ENCODE results near the gene TM7SF2. TPM values are rescaled to one million over a fixed set of nuclear protein-coding genes. Genes with fewer than 3 reads are reported as not detected.
"Not testable (repeated sequence)": the region's sequence is repeated elsewhere in the genome, so short reads cannot be mapped to it uniquely, and the experiment has no call there.

The TM7SF2 gene
- total RNA-seq, 1 experiment from 2014 or later, result 73.8 TPM

- Mint-ChIP-seq H3K27ac (ENCODE audit: unreplicated experiment) (no peak overlapping the region), H3K9me3 (ENCODE audit: unreplicated experiment) (no peaks in the 10 kb centered on the region), H3K4me3 (ENCODE audit: unreplicated experiment) (no peak overlapping the region), H3K4me1 (ENCODE audit: low read depth, unreplicated experiment) (no peaks in the 10 kb centered on the region), H3K36me3 (ENCODE audit: insufficient read depth, unreplicated experiment) (no peaks in the 10 kb centered on the region), H3K27me3 (ENCODE audit: insufficient read depth, unreplicated experiment) (no peaks in the 10 kb centered on the region)
- Histone ChIP-seq H3K27me3 (replicated peaks; ENCODE audit: control insufficient read depth, insufficient read depth, low read length) (no peaks in the 10 kb centered on the region; the same call in none of the 2 replicates), H3K4me3 (ENCODE audit: low read depth, low read length) (no peak overlapping the region), H3K4me1 (no peaks in the 10 kb centered on the region), H3K9me3 (peaks cover 11% of the 10 kb centered on the region; the same call in 1 of the 2 replicates), H3K36me3 (ENCODE audit: control insufficient read depth, insufficient read depth, low read length) (no peaks in the 10 kb centered on the region)
- TF ChIP-seq, protein P1, sequence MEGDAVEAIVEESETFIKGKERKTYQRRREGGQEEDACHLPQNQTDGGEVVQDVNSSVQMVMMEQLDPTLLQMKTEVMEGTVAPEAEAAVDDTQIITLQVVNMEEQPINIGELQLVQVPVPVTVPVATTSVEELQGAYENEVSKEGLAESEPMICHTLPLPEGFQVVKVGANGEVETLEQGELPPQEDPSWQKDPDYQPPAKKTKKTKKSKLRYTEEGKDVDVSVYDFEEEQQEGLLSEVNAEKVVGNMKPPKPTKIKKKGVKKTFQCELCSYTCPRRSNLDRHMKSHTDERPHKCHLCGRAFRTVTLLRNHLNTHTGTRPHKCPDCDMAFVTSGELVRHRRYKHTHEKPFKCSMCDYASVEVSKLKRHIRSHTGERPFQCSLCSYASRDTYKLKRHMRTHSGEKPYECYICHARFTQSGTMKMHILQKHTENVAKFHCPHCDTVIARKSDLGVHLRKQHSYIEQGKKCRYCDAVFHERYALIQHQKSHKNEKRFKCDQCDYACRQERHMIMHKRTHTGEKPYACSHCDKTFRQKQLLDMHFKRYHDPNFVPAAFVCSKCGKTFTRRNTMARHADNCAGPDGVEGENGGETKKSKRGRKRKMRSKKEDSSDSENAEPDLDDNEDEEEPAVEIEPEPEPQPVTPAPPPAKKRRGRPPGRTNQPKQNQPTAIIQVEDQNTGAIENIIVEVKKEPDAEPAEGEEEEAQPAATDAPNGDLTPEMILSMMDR (IDR thresholded peaks at IDR 0.05; ENCODE audit: insufficient read depth in 1 of 2, low read depth in 1 of 2, low read length in 1 of 2, severe bottlenecking in 1 of 2, unreplicated experiment in 1 of 2), result no peak
- POLR2A ChIA-PET, result no interaction called here
- BruUV-seq (replicated peaks), result no TSS peak
- intact Hi-C loops (cut with micrococcal nuclease; ENCODE audit: unreplicated experiment), result no loop called here
- DNase-seq, result peak in 1 of 2 experiments; percentile 11
- CTCF ChIA-PET, result interaction anchor here (0.6 to 1.6 kb wide), 2 partner anchors 12 to 15 kb away, joined by 4 to 5 read pairs; no protein-coding TSS in a partner anchor
Observed at GRCh38 chr11:65147352-65148075, 35.8 kb downstream of the TM7SF2 start.

DNA sequence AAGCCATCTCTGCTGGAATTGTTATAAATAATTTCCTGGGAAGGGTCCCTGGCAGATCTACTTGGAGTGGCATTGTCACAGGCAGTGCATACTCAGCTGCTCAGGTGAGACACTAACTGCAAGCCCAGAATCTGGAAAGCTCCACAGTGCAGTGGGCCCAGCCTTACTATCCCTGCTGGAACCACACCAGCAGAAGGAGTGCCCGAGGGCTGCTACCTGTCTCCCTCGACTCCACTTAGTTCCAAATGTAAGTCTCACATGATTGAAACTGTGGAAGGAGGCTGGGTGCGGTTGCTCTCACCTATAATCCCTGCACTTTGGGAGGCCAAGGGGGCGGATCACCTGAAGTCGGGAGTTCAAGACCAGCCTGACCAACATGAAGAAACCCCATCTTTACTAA lies 37.0 kb downstream of the TM7SF2 start:
- H3K4me3 ChIP-seq (ENCODE audit: low read depth, low read length), result no peak overlapping the region
- peaks cover 11% of the 10 kb centered on the region; the same call in 1 of the 2 replicates for H3K9me3 ChIP-seq
- Mint-ChIP-seq H3K9me3 (ENCODE audit: unreplicated experiment) (no peaks in the 10 kb centered on the region), H3K4me1 (ENCODE audit: low read depth, unreplicated experiment) (peaks cover 5% of the 10 kb centered on the region), H3K27ac (ENCODE audit: unreplicated experiment) (no peak overlapping the region), H3K36me3 (ENCODE audit: insufficient read depth, unreplicated experiment) (no peaks in the 10 kb centered on the region), H3K27me3 (ENCODE audit: insufficient read depth, unreplicated experiment) (no peaks in the 10 kb centered on the region), H3K4me3 (ENCODE audit: unreplicated experiment) (no peak overlapping the region)
- POLR2A ChIA-PET, result no interaction called here
- H3K27me3 ChIP-seq (replicated peaks; ENCODE audit: control insufficient read depth, insufficient read depth, low read length), result no peaks in the 10 kb centered on the region; the same call in none of the 2 replicates
- no peak for DNase-seq
- intact Hi-C loops (cut with micrococcal nuclease; ENCODE audit: unreplicated experiment), result no loop called here
- H3K4me1 ChIP-seq, result no peaks in the 10 kb centered on the region
- TF ChIP-seq, protein P1 (IDR thresholded peaks at IDR 0.05; ENCODE audit: insufficient read depth in 1 of 2, low read depth in 1 of 2, low read length in 1 of 2, severe bottlenecking in 1 of 2, unreplicated experiment in 1 of 2), result no peak
- no peaks in the 10 kb centered on the region for H3K36me3 ChIP-seq (ENCODE audit: control insufficient read depth, insufficient read depth, low read length)
- CTCF ChIA-PET, result interaction anchor here (0.9 kb wide), 1 partner anchor 13 kb away, joined by 3 read pairs; no protein-coding TSS in a partner anchor
- no TSS peak for BruUV-seq (replicated peaks)

DNA sequence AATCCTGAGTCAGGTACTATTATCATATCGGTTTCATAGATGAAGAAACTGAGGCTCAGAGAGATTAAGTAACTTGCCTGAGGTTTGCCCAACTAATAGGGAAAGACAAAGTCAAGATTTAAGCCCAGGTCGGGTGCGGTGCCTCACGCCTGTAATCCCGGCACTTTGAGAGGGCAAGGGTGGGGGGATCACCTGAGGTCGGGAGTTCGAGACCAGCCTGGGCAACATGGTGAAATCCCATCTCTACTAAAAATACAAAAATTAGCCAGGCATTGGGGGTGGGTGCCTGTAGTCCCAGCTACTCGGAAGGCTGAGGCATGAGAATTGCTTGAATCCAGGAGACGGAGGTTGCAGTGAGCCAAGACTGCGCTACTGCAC lies 38.4 kb downstream of the TM7SF2 start:
- DNase-seq; H3K27me3 ChIP-seq (replicated peaks; ENCODE audit: control insufficient read depth, insufficient read depth, low read length); H3K4me1 Mint-ChIP-seq (ENCODE audit: low read depth, unreplicated experiment); H3K27ac Mint-ChIP-seq (ENCODE audit: unreplicated experiment); POLR2A ChIA-PET; H3K27me3 Mint-ChIP-seq (ENCODE audit: insufficient read depth, unreplicated experiment); CTCF ChIA-PET; intact Hi-C loops (cut with micrococcal nuclease; ENCODE audit: unreplicated experiment); H3K36me3 ChIP-seq (ENCODE audit: control insufficient read depth, insufficient read depth, low read length); H3K4me1 ChIP-seq; H3K9me3 Mint-ChIP-seq (ENCODE audit: unreplicated experiment); H3K36me3 Mint-ChIP-seq (ENCODE audit: insufficient read depth, unreplicated experiment); BruUV-seq (replicated peaks); H3K4me3 Mint-ChIP-seq (ENCODE audit: unreplicated experiment); H3K4me3 ChIP-seq (ENCODE audit: low read depth, low read length): not testable (repeated sequence)
- peaks cover 11% of the 10 kb centered on the region; the same call in 1 of the 2 replicates for H3K9me3 ChIP-seq

Measured in Caco-2 (cell line).